ENCODE results near the gene SPDL1. TPM values are rescaled to one million over a fixed set of nuclear protein-coding genes. Genes with fewer than 3 reads are reported as not detected.

The SPDL1 gene
- 100 to 1,000 TPM in 1 of 5 donors, 10 to 100 TPM in 2, 1 to 10 TPM in 2; 4.8 to 140 (median 13.6) TPM for total RNA-seq
- 1 to 10 TPM; 5.4 to 5.7 (median 5.4) TPM for polyA plus RNA-seq
- long read RNA-seq, donor 1, partial matches to known transcripts, result 0 of 2 reads
- long read RNA-seq, donor 1, other reads (novel, unspliced or antisense), result 0 of 2 reads
- long read RNA-seq, donor 2, partial matches to known transcripts, result 0 of 2 reads
- long read RNA-seq, donor 2, other reads (novel, unspliced or antisense), result 0 of 2 reads
- long read RNA-seq, donor 3, result 0 reads
- long read RNA-seq, donor 4, result 0 reads
- long read RNA-seq, donor 5, partial matches to known transcripts, result 0 of 1 reads
- long read RNA-seq, donor 5, other reads (novel, unspliced or antisense), result 0 of 1 reads
- long read RNA-seq, donor 6, partial matches to known transcripts, result 0 of 4 reads
- long read RNA-seq, donor 6, other reads (novel, unspliced or antisense), result 0 of 4 reads
- long read RNA-seq, donor 7, partial matches to known transcripts, result 0 of 2 reads
- long read RNA-seq, donor 7, other reads (novel, unspliced or antisense), result 0 of 2 reads
- long read RNA-seq, donor 8, partial matches to known transcripts, result 0 of 1 reads
- long read RNA-seq, donor 8, other reads (novel, unspliced or antisense), result 0 of 1 reads
- long read RNA-seq, donor 9, partial matches to known transcripts, result 0 of 1 reads
- long read RNA-seq, donor 9, other reads (novel, unspliced or antisense), result 0 of 1 reads
- long read RNA-seq, donor 10, partial matches to known transcripts, result 0 of 1 reads
- long read RNA-seq, donor 10, other reads (novel, unspliced or antisense), result 0 of 1 reads

GRCh38 chr5:169583424-169584220 lies at the start of gene SPDL1:
SPDL1 (plus strand) TSS chr5:169583773; CDS start chr5:169588417, 4,644 bp downstream.
- Histone ChIP-seq H3K4me3 (peak within 1 kb of the TSS; percentile 68 to 85 (median 76)), H3K4me1 (peaks cover 3 to 22% (median 14%) of the 10 kb centered on the region in 4 donors), H3K36me3 (peaks cover 0 to 6% (median 3%) of the 10 kb centered on the region in 4 donors), H3K9me3 (no peaks in the 10 kb centered on the region), H3K27ac (peak within 1 kb of the TSS; percentile 52 to 86 (median 83)), H3K27me3 (no peaks in the 10 kb centered on the region)
- peak; percentile 95 to 99 for DNase-seq
- intact Hi-C loops (cut with DNase I; ENCODE audit: low total_unique reads), result loop anchor here (10.0 kb wide), 1 partner anchor 899 kb away; no protein-coding TSS in a partner anchor
- TF ChIP-seq POLR2A (IDR thresholded peaks at IDR 0.05), result peak in 1 of 4 donors; percentile 37
- TF ChIP-seq POLR2AphosphoS5 (IDR thresholded peaks at IDR 0.05), result peak; percentile 66 to 84 (median 67)
- TF ChIP-seq CTCF (IDR thresholded peaks at IDR 0.05), result peak in 1 of 7 experiments; percentile 29
- TF ChIP-seq EP300 (IDR thresholded peaks at IDR 0.05), result no peak
- WGBS, 5 donors, result 0 to 2% (median 0%) methylated on average over 42 to 53 of the region's 53 CpGs

- intact Hi-C loops (cut with DNase I; ENCODE audit: low total_unique reads), result no loop called here
- Histone ChIP-seq H3K36me3 (no peaks in the 10 kb centered on the region), H3K9me3 (no peaks in the 10 kb centered on the region), H3K4me3 (no peak overlapping the region), H3K27ac (no peak overlapping the region), H3K27me3 (no peaks in the 10 kb centered on the region), H3K4me1 (peaks cover 0 to 9% (median 3%) of the 10 kb centered on the region in 4 donors)
- 57 to 84% (median 72%) methylated on average over 2 of the region's 2 CpGs for WGBS, 5 donors
- DNase-seq, result no peak
- TF ChIP-seq EP300 (IDR thresholded peaks at IDR 0.05) (no peak), POLR2AphosphoS5 (IDR thresholded peaks at IDR 0.05) (no peak), CTCF (IDR thresholded peaks at IDR 0.05) (no peak), POLR2A (IDR thresholded peaks at IDR 0.05) (no peak)
Observed at GRCh38 chr5:169534311-169534880, 49.2 kb upstream of the SPDL1 start.

GRCh38 chr5:169534939-169535338 lies 48.6 kb upstream of the SPDL1 start:
- intact Hi-C loops (cut with DNase I; ENCODE audit: low total_unique reads), result no loop called here

More at GRCh38 chr5:169534939-169535338, 48.6 kb upstream of the SPDL1 start:
- Histone ChIP-seq H3K27me3 (no peaks in the 10 kb centered on the region), H3K4me3 (no peak overlapping the region), H3K4me1 (peaks cover 0 to 11% (median 3%) of the 10 kb centered on the region in 4 donors), H3K27ac (peak overlapping the region in 1 of 5 donors; percentile 2), H3K36me3 (no peaks in the 10 kb centered on the region), H3K9me3 (no peaks in the 10 kb centered on the region)
- DNase-seq, result no peak
- TF ChIP-seq POLR2A (IDR thresholded peaks at IDR 0.05) (no peak), CTCF (IDR thresholded peaks at IDR 0.05) (no peak), POLR2AphosphoS5 (IDR thresholded peaks at IDR 0.05) (no peak), EP300 (IDR thresholded peaks at IDR 0.05) (no peak)

All from stomach (tissue), 19 donors.